A549 (cell line): ENCODE results near the gene DLGAP1.

Experiments used
- FOSL2 ChIP-seq, 2 experiments: fragments of 450-650 bp in 1 of 2; fragments of >200 bp in 1 of 2; sonication (Bioruptor Twin) in 1 of 2; formaldehyde crosslinking; IDR thresholded peaks; 2 replicates each; pipeline versions ENCODE4 v1.5.0 to v1.6.1; 2016 to 2020; ENCODE audit warnings: mild to moderate bottlenecking in 1 of 2, moderate library complexity in 1 of 2
- HEYL ChIP-seq: fragments of 250-450 bp; sonication (Bioruptor Pico); IDR thresholded peaks from 2 replicates; pipeline ENCODE4 v1.8.0; 2021; ENCODE audit warnings: mild to moderate bottlenecking, moderate library complexity
- KDM5A ChIP-seq: fragments of 200-600 bp; sonication (generic); IDR thresholded peaks from 2 replicates; pipeline ENCODE4 v1.6.1; 2016; ENCODE audit warnings: antibody characterized with exemption, mild to moderate bottlenecking
- MAFK ChIP-seq: fragments of 450-650 bp; IDR thresholded peaks from 2 replicates; pipeline ENCODE4 v1.6.1; 2014; ENCODE audit not compliant: partially characterized antibody
- MAZ ChIP-seq: fragments of 150-350 bp; IDR thresholded peaks from 2 replicates; pipeline ENCODE4 v1.6.1; 2014; ENCODE audit warnings: antibody characterized with exemption, low read depth, low read length, borderline replicate concordance
- MYC ChIP-seq: IDR thresholded peaks from 2 replicates; pipeline ENCODE4 v1.6.1; 2012; ENCODE audit warnings: mild to moderate bottlenecking, inconsistent platforms, low read length, improper control_type of control experiment, borderline replicate concordance
- PHF8 ChIP-seq: fragments of 200-600 bp; sonication (generic); IDR thresholded peaks from 2 replicates; pipeline ENCODE4 v1.6.1; 2016; ENCODE audit warnings: low read depth, mild to moderate bottlenecking, antibody characterized with exemption, moderate library complexity, borderline replicate concordance
- POLR2A ChIP-seq: IDR thresholded peaks from 2 replicates; pipeline ENCODE4 v1.6.1; 2012; ENCODE audit warnings: mild to moderate bottlenecking, low read length
- RAD21 ChIP-seq, 2 experiments: fragments of >200 bp in 1 of 2; sonication (Bioruptor Twin) in 1 of 2; formaldehyde crosslinking in 1 of 2; IDR thresholded peaks in 1 of 2; conservative IDR thresholded peaks in 1 of 2; 2 replicates in 1 of 2; 3 replicates in 1 of 2; pipeline ENCODE4 v1.6.1; 2012 to 2018; ENCODE audit warnings: inconsistent platforms in 1 of 2
- SMC3 ChIP-seq: fragments of >200 bp; sonication (Bioruptor Twin); formaldehyde crosslinking; IDR thresholded peaks from 3 replicates; pipeline ENCODE4 v1.6.1; 2018; ENCODE audit warnings: inconsistent platforms
- TF ChIP-seq, protein P1 (sequence below): fragments of >200 bp; sonication (Bioruptor Twin); formaldehyde crosslinking; IDR thresholded peaks from 3 replicates; pipeline ENCODE4 v1.5.1; 2016
- TF ChIP-seq, protein P2 (sequence below): fragments of 250-450 bp; sonication (Bioruptor Pico); IDR thresholded peaks from 2 replicates; pipeline ENCODE4 v1.5.0; 2021; ENCODE audit warnings: mild to moderate bottlenecking, moderate library complexity, borderline replicate concordance
- TF ChIP-seq, protein P3 (sequence below): fragments of 200-600 bp; sonication (generic); IDR thresholded peaks from 2 replicates; pipeline ENCODE4 v1.6.1; 2016; ENCODE audit warnings: antibody characterized with exemption, mild to moderate bottlenecking, moderate library complexity
- TF ChIP-seq, protein P4 (sequence below): IDR thresholded peaks from 2 replicates; pipeline ENCODE4 v1.6.1; 2012

DNA sequence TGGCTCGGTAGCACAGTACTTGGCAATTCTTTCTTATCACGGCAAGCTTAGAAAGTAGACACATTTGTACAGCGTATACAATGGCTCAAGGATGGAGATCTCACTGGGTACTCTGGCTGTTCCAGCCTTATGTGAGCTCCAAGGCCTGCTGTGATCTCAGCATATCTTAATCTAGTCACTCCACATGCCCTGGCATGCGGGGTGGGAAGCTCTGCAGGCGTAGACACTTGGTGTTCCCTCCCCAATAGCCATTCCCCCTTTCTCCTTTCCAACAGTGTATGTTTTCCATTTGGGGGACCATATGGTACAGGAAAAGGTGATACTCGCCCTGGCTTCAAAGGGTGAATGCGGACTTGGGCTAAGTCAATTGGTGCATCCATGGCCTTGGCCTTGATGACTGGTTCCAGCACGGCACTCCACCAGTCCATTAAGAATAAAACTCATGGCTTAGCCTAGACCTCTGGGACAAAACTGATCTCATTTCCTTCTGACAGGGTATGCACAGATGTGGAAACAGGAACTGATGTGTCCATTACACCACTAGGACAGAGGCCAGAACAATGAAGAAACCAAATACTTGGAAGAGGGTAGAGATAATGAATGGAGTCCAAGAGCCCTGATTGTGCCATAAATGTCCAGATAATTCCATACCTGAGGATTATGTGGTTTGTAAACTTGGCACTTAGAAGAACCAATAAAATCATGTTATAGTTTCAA lies 976.7 kb downstream of the DLGAP1 start:
- TF ChIP-seq, protein P1, sequence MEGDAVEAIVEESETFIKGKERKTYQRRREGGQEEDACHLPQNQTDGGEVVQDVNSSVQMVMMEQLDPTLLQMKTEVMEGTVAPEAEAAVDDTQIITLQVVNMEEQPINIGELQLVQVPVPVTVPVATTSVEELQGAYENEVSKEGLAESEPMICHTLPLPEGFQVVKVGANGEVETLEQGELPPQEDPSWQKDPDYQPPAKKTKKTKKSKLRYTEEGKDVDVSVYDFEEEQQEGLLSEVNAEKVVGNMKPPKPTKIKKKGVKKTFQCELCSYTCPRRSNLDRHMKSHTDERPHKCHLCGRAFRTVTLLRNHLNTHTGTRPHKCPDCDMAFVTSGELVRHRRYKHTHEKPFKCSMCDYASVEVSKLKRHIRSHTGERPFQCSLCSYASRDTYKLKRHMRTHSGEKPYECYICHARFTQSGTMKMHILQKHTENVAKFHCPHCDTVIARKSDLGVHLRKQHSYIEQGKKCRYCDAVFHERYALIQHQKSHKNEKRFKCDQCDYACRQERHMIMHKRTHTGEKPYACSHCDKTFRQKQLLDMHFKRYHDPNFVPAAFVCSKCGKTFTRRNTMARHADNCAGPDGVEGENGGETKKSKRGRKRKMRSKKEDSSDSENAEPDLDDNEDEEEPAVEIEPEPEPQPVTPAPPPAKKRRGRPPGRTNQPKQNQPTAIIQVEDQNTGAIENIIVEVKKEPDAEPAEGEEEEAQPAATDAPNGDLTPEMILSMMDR = no peak
- TF ChIP-seq, protein P2, sequence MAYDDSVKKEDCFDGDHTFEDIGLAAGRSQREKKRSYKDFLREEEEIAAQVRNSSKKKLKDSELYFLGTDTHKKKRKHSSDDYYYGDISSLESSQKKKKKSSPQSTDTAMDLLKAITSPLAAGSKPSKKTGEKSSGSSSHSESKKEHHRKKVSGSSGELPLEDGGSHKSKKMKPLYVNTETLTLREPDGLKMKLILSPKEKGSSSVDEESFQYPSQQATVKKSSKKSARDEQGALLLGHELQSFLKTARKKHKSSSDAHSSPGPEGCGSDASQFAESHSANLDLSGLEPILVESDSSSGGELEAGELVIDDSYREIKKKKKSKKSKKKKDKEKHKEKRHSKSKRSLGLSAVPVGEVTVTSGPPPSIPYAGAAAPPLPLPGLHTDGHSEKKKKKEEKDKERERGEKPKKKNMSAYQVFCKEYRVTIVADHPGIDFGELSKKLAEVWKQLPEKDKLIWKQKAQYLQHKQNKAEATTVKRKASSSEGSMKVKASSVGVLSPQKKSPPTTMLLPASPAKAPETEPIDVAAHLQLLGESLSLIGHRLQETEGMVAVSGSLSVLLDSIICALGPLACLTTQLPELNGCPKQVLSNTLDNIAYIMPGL (CRISPR knock-in tag) = no peak
- no peak for TF ChIP-seq MAFK
- TF ChIP-seq MAZ = no peak
- TF ChIP-seq MYC = no peak
- TF ChIP-seq SMC3 = no peak
- TF ChIP-seq PHF8 = no peak
- no peak for TF ChIP-seq POLR2A
- no peak for TF ChIP-seq RAD21 (conservative IDR thresholded peaks at IDR 0.05 in 1 of 2, IDR thresholded peaks at IDR 0.05 in 1 of 2)
- no peak for TF ChIP-seq KDM5A
- TF ChIP-seq, protein P3, sequence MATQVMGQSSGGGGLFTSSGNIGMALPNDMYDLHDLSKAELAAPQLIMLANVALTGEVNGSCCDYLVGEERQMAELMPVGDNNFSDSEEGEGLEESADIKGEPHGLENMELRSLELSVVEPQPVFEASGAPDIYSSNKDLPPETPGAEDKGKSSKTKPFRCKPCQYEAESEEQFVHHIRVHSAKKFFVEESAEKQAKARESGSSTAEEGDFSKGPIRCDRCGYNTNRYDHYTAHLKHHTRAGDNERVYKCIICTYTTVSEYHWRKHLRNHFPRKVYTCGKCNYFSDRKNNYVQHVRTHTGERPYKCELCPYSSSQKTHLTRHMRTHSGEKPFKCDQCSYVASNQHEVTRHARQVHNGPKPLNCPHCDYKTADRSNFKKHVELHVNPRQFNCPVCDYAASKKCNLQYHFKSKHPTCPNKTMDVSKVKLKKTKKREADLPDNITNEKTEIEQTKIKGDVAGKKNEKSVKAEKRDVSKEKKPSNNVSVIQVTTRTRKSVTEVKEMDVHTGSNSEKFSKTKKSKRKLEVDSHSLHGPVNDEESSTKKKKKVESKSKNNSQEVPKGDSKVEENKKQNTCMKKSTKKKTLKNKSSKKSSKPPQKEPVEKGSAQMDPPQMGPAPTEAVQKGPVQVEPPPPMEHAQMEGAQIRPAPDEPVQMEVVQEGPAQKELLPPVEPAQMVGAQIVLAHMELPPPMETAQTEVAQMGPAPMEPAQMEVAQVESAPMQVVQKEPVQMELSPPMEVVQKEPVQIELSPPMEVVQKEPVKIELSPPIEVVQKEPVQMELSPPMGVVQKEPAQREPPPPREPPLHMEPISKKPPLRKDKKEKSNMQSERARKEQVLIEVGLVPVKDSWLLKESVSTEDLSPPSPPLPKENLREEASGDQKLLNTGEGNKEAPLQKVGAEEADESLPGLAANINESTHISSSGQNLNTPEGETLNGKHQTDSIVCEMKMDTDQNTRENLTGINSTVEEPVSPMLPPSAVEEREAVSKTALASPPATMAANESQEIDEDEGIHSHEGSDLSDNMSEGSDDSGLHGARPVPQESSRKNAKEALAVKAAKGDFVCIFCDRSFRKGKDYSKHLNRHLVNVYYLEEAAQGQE = no peak
- no peak for TF ChIP-seq FOSL2 (IDR thresholded peaks at IDR 0.05)
- TF ChIP-seq FOSL2 (CRISPR knock-in tag; IDR thresholded peaks at IDR 0.05) = no peak
- TF ChIP-seq, protein P4, sequence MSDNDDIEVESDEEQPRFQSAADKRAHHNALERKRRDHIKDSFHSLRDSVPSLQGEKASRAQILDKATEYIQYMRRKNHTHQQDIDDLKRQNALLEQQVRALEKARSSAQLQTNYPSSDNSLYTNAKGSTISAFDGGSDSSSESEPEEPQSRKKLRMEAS = no peak
- no peak for TF ChIP-seq HEYL (CRISPR knock-in tag)
